Measurements from ENCODE around the gene VOPP1.

- TF ChIP-seq CTCF (IDR thresholded peaks at IDR 0.05; ENCODE audit: extremely low read depth in 1 of 2, insufficient read depth in 1 of 2, low read depth in 1 of 2, low read length in 2 of 2) = no peak
- TF ChIP-seq MAX (IDR thresholded peaks at IDR 0.05; ENCODE audit: insufficient read depth, insufficient read length) = no peak
- TF ChIP-seq POLR2A (IDR thresholded peaks at IDR 0.05; ENCODE audit: low read depth, low read length) = no peak
- TF ChIP-seq FOS (IDR thresholded peaks at IDR 0.05; ENCODE audit: borderline replicate concordance, insufficient read depth, low read length) = no peak
- no peak for TF ChIP-seq POLR2AphosphoS5 (IDR thresholded peaks at IDR 0.05; ENCODE audit: insufficient read depth, low read depth, low read length)
- TF ChIP-seq JUN (IDR thresholded peaks at IDR 0.05; ENCODE audit: borderline replicate concordance, insufficient read depth, insufficient read length, low read depth) = no peak
- TF ChIP-seq MYC (IDR thresholded peaks at IDR 0.05; ENCODE audit: low read depth, low read length) = no peak
- no peak for TF ChIP-seq EZH2 (IDR thresholded peaks at IDR 0.05; ENCODE audit: borderline replicate concordance, low read depth, low read length, severe bottlenecking)
Observed at GRCh38 chr7:55565681-55566080, 6.6 kb downstream of the VOPP1 start.
